NOMO-1 (cell line): ENCODE results near the gene FRG2B.
A peak's percentile ranks its signal among the peaks of the same experiment; 100 is the strongest.
"Not testable (repeated sequence)": the region's sequence is repeated elsewhere in the genome, so short reads cannot be mapped to it uniquely, and the experiment has no call there.

Source experiments
- DNase-seq, 2 experiments: peaks; one replicate each; lab custom pipeline; 2025; ENCODE audit not compliant: unreplicated experiment in 2 of 2; lab: John Stamatoyannopoulos, UW

The FRG2B gene

GRCh38 chr10:133600657-133601056 lies 25.9 kb downstream of the FRG2B start:
- no peak for DNase-seq

- DNase-seq = peak; percentile 8 to 25
Observed at GRCh38 chr10:133599869-133600268, 26.7 kb downstream of the FRG2B start.

- no peak for DNase-seq
Observed at GRCh38 chr10:133592716-133593115, 33.9 kb downstream of the FRG2B start.

- no peak for DNase-seq
Observed at GRCh38 chr10:133590970-133591359, 35.6 kb downstream of the FRG2B start.

GRCh38 chr10:133590226-133590969 lies 36.2 kb downstream of the FRG2B start:
- DNase-seq = no peak

GRCh38 chr10:133577037-133577436 lies 49.6 kb downstream of the FRG2B start:
- not testable (repeated sequence) for DNase-seq
